ENCODE data around the gene SUFU. TPM values are rescaled to one million over a fixed set of nuclear protein-coding genes. Genes with fewer than 3 reads are reported as not detected.

SUFU gene
- total and polyA plus RNA-seq, 4 donors = 1.8 to 3.8 (median 2.9) TPM

GRCh38 chr10:102617041-102617440 is 113.3 kb downstream of the SUFU start:
- TF ChIP-seq JUND (IDR thresholded peaks at IDR 0.05) (no peak), GABPA (IDR thresholded peaks at IDR 0.05 in 1 of 2, conservative IDR thresholded peaks at IDR 0.05 in 1 of 2) (no peak), HNF4G (IDR thresholded peaks at IDR 0.05) (no peak), FOXA2 (IDR thresholded peaks at IDR 0.05) (no peak), RXRA (IDR thresholded peaks at IDR 0.05) (no peak), YY1 (IDR thresholded peaks at IDR 0.05) (no peak), CTCF (IDR thresholded peaks at IDR 0.05; ENCODE audit: low read depth, low read length, missing input control) (no peak), SP1 (IDR thresholded peaks at IDR 0.05) (no peak), HNF4A (conservative IDR thresholded peaks at IDR 0.05) (no peak), TAF1 (conservative IDR thresholded peaks at IDR 0.05) (no peak), ATF3 (IDR thresholded peaks at IDR 0.05) (no peak), NR2F2 (IDR thresholded peaks at IDR 0.05) (no peak), EGR1 (IDR thresholded peaks at IDR 0.05; ENCODE audit: low read depth in 2 of 2) (no peak)
- H3K4me3 ChIP-seq (ENCODE audit: low read depth in 1 of 3, low read length in 3 of 3) = no peak overlapping the region
- peaks cover 0 to 14% (median 12%) of the 10 kb centered on the region in 4 donors for H3K36me3 ChIP-seq (ENCODE audit: control insufficient read depth in 4 of 4, insufficient read depth in 3 of 4, low read depth in 1 of 4, low read length in 3 of 4)
- H3K9me3 ChIP-seq (ENCODE audit: control insufficient read depth in 4 of 4, low read length in 3 of 4) = no peaks in the 10 kb centered on the region
- no peak overlapping the region for H3K9ac ChIP-seq (ENCODE audit: low read depth in 1 of 2, low read length in 2 of 2)
- H3K4me1 ChIP-seq (ENCODE audit: control insufficient read depth in 4 of 4, insufficient read depth in 4 of 4, low read length in 3 of 4) = peaks cover 0 to 19% (median 15%) of the 10 kb centered on the region in 4 donors
- DNase-seq (ENCODE audit: low spot score) = no peak
- H3K27me3 ChIP-seq (ENCODE audit: control insufficient read depth in 4 of 4, insufficient read depth in 4 of 4, low read length in 3 of 4) = no peaks in the 10 kb centered on the region
- WGBS = 95% methylated on average over 9 of the region's 9 CpGs
- H3K27ac ChIP-seq (ENCODE audit: low read depth in 1 of 2, low read length in 2 of 2) = no peak overlapping the region

- TF ChIP-seq RAD21 (IDR thresholded peaks at IDR 0.05) = no peak
- TF ChIP-seq HNF4G (IDR thresholded peaks at IDR 0.05) = no peak
- no peak for TF ChIP-seq TAF1 (conservative IDR thresholded peaks at IDR 0.05)
- TF ChIP-seq CTCF (IDR thresholded peaks at IDR 0.05; ENCODE audit: low read depth, low read length, missing input control) = no peak
- TF ChIP-seq HNF4A (conservative IDR thresholded peaks at IDR 0.05) = no peak
- no peak for TF ChIP-seq ZBTB33 (IDR thresholded peaks at IDR 0.05)
- TF ChIP-seq REST (IDR thresholded peaks at IDR 0.05) = no peak
- TF ChIP-seq RXRA (IDR thresholded peaks at IDR 0.05) = no peak
- TF ChIP-seq YY1 (IDR thresholded peaks at IDR 0.05) = no peak
- TF ChIP-seq EGR1 (IDR thresholded peaks at IDR 0.05; ENCODE audit: low read depth in 2 of 2) = no peak
- Histone ChIP-seq H3K4me3 (ENCODE audit: low read depth in 1 of 3, low read length in 3 of 3) (no peak overlapping the region), H3K27me3 (ENCODE audit: control insufficient read depth in 4 of 4, insufficient read depth in 4 of 4, low read length in 3 of 4) (no peaks in the 10 kb centered on the region), H3K9ac (ENCODE audit: low read depth in 1 of 2, low read length in 2 of 2) (no peak overlapping the region), H3K27ac (ENCODE audit: low read depth in 1 of 2, low read length in 2 of 2) (no peak overlapping the region), H3K9me3 (ENCODE audit: control insufficient read depth in 4 of 4, low read length in 3 of 4) (no peaks in the 10 kb centered on the region), H3K36me3 (ENCODE audit: control insufficient read depth in 4 of 4, insufficient read depth in 3 of 4, low read depth in 1 of 4, low read length in 3 of 4) (peaks cover 0 to 14% (median 12%) of the 10 kb centered on the region in 4 donors), H3K4me1 (ENCODE audit: control insufficient read depth in 4 of 4, insufficient read depth in 4 of 4, low read length in 3 of 4) (peaks cover 0 to 18% (median 15%) of the 10 kb centered on the region in 4 donors)
- DNase-seq (ENCODE audit: low spot score) = no peak
- WGBS = 93% methylated on average over 8 of the region's 8 CpGs
Observed at GRCh38 chr10:102617816-102618215, 114.0 kb downstream of the SUFU start.
